HCT116 (cell line): Measurements from ENCODE around the gene CATSPERZ. TPM values are rescaled to one million over a fixed set of nuclear protein-coding genes. Genes with fewer than 3 reads are reported as not detected.

ENCODE experiments used
- ATAC-seq: fragments of 200-7000 bp; cut with Tn5 transposase; 2 replicates; pipeline ENCODE4 v1.9.1; 2020; ENCODE audit warnings: mild to moderate bottlenecking, moderate library complexity
- BruUV-seq: library from RNA; stranded (reverse); fragments of 400-500 nt; replicated peaks from 2 replicates; lab custom pipeline; 2021; lab: Mats Ljungman, UMichigan
- CTCF ChIA-PET: fragments of 300-600 bp; sonication (Branson Sonifier 250); formaldehyde crosslinking; loops from one replicate; lab custom pipeline; 2021; ENCODE audit warnings: antibody characterized with exemption; lab: Charles Lee
- POLR2A ChIA-PET: fragments of 300-600, 350-600 bp; sonication (Branson Sonifier 250); formaldehyde crosslinking; loops from one replicate; lab custom pipeline; 2021; ENCODE audit warnings: antibody characterized with exemption; lab: Charles Lee
- RAD21 ChIA-PET, 2 experiments: fragments of 300-600 bp; sonication (Branson Sonifier 250); formaldehyde crosslinking; loops; one replicate each; lab custom pipeline; 2023; ENCODE audit warnings: low total read pairs in 2 of 2; ENCODE audit not compliant: uncharacterized antibody in 2 of 2, unreplicated experiment in 2 of 2, low non-redundant PET in 1 of 2; lab: Charles Lee
- DNase-seq: peaks from one replicate; pipeline ENCODE4 v3.0.0-alpha.2; 2010; ENCODE audit warnings: low read depth, low spot score
- H2AFZ ChIP-seq: fragments of 200-600 bp; shearing (Covaris generic), sonication (generic); 2 replicates; pipeline ENCODE4 v1.6.1; 2017; ENCODE audit warnings: low read depth, mixed run types, mixed read lengths, antibody characterized with exemption, low read length; ENCODE audit not compliant: poor library complexity, severe bottlenecking
- H3K27ac ChIP-seq: 2 replicates; pipeline ENCODE4 v1.5.1; 2012; ENCODE audit warnings: low read depth, low read length
- H3K27me3 ChIP-seq: fragments of 200-600 bp; sonication (generic); 2 replicates; pipeline ENCODE4 v1.6.1; 2016; ENCODE audit warnings: mixed run types, low read length, mixed read lengths; ENCODE audit not compliant: insufficient read depth
- H3K36me3 ChIP-seq, 2 experiments: fragments of 200-500 bp in 1 of 2; fragments of 200-600 bp in 1 of 2; sonication (Bioruptor generic) in 1 of 2; sonication (generic) in 1 of 2; 2 replicates each; pipeline versions ENCODE4 v1.5.1 to v1.6.1; 2014 to 2016; ENCODE audit warnings: low read length in 2 of 2, inconsistent platforms in 1 of 2, mixed read lengths in 1 of 2, mixed run types in 1 of 2; ENCODE audit not compliant: insufficient read depth in 2 of 2, control insufficient read depth in 1 of 2
- H3K4me1 ChIP-seq, 2 experiments: fragments of 200-600 bp in 1 of 2; sonication (generic) in 1 of 2; 2 replicates each; pipeline versions ENCODE4 v1.5.1 to v1.6.1; 2012 to 2017; ENCODE audit warnings: low read length in 2 of 2, inconsistent platforms in 1 of 2, mild to moderate bottlenecking in 1 of 2, mixed read lengths in 1 of 2, mixed run types in 1 of 2, moderate library complexity in 1 of 2; ENCODE audit not compliant: insufficient read depth in 2 of 2, control insufficient read depth in 1 of 2
- H3K4me2 ChIP-seq: fragments of 200-600 bp; sonication (generic); 2 replicates; pipeline ENCODE4 v1.6.1; 2017; ENCODE audit warnings: mixed run types, low read length, mixed read lengths
- H3K4me3 ChIP-seq, 2 experiments: fragments of 200-600 bp in 1 of 2; sonication (generic) in 1 of 2; replicated peaks in 1 of 2; 2 replicates each; pipeline ENCODE4 v1.5.1; 2011 to 2016; ENCODE audit warnings: low read length in 2 of 2, control low read depth in 1 of 2, low read depth in 1 of 2, mild to moderate bottlenecking in 1 of 2, mixed read lengths in 1 of 2, mixed run types in 1 of 2
- H3K79me2 ChIP-seq: fragments of 200-600 bp; sonication (generic); 2 replicates; pipeline ENCODE4 v1.6.1; 2017; ENCODE audit warnings: mild to moderate bottlenecking, mixed run types, low read length, moderate library complexity, mixed read lengths; ENCODE audit not compliant: insufficient read depth
- H3K9ac ChIP-seq: fragments of 200-600 bp; sonication (generic); 2 replicates; pipeline ENCODE4 v1.6.1; 2016; ENCODE audit warnings: low read length, mixed read lengths
- H3K9me2 ChIP-seq: fragments of 200-600 bp; sonication (generic), shearing (Covaris generic); 2 replicates; pipeline ENCODE4 v1.6.1; 2017; ENCODE audit warnings: mixed run types, mild to moderate bottlenecking, moderate library complexity; ENCODE audit not compliant: insufficient read depth
- H3K9me3 ChIP-seq, 2 experiments: fragments of 200-500 bp in 1 of 2; fragments of 200-600 bp in 1 of 2; sonication (Bioruptor generic) in 1 of 2; sonication (generic) in 1 of 2; 2 replicates each; pipeline ENCODE4 v1.6.1; 2014 to 2017; ENCODE audit warnings: low read length in 2 of 2, mixed read lengths in 2 of 2, inconsistent platforms in 1 of 2, low read depth in 1 of 2, mild to moderate bottlenecking in 1 of 2, mixed run types in 1 of 2, moderate library complexity in 1 of 2; ENCODE audit not compliant: control insufficient read depth in 1 of 2, insufficient read depth in 1 of 2
- H4K20me1 ChIP-seq: fragments of 200-600 bp; sonication (generic), shearing (Covaris generic); 2 replicates; pipeline ENCODE4 v1.6.1; 2017; ENCODE audit warnings: mixed run types, mild to moderate bottlenecking, moderate library complexity; ENCODE audit not compliant: insufficient read depth
- CBX3 ChIP-seq: IDR thresholded peaks from 2 replicates; pipeline ENCODE4 v1.6.1; 2012; ENCODE audit warnings: low read depth
- CEBPB ChIP-seq: IDR thresholded peaks from 2 replicates; pipeline ENCODE4 v1.6.1; 2012; ENCODE audit warnings: low read depth
- EGR1 ChIP-seq: IDR thresholded peaks from 2 replicates; pipeline ENCODE4 v1.6.1; 2012; ENCODE audit warnings: low read depth
- ELF1 ChIP-seq: IDR thresholded peaks from 2 replicates; pipeline ENCODE4 v1.6.1; 2012; ENCODE audit warnings: low read depth, borderline replicate concordance
- EZH2 ChIP-seq: fragments of 200-600 bp; sonication (generic); IDR thresholded peaks from 2 replicates; pipeline ENCODE4 v1.6.1; 2017; ENCODE audit warnings: antibody characterized with exemption, mixed run types
- EZH2phosphoT487 ChIP-seq: fragments of 200-600 bp; IDR thresholded peaks from 2 replicates; pipeline ENCODE4 v1.6.1; 2018; ENCODE audit warnings: antibody characterized with exemption, borderline replicate concordance
- FOSL1 ChIP-seq: IDR thresholded peaks from 2 replicates; pipeline ENCODE4 v1.6.1; 2012; ENCODE audit warnings: low read depth
- JUND ChIP-seq: IDR thresholded peaks from 2 replicates; pipeline ENCODE4 v1.6.1; 2012
- POLR2A ChIP-seq: IDR thresholded peaks from 2 replicates; pipeline ENCODE4 v1.7.0; 2011; ENCODE audit warnings: borderline replicate concordance; ENCODE audit not compliant: insufficient read depth, insufficient read length; ENCODE audit errors: extremely low read depth
- SIN3A ChIP-seq: IDR thresholded peaks from 2 replicates; pipeline ENCODE4 v1.6.1; 2012; ENCODE audit warnings: low read depth
- SRF ChIP-seq: IDR thresholded peaks from 2 replicates; pipeline ENCODE4 v1.6.1; 2012; ENCODE audit warnings: low read depth
- TCF7L2 ChIP-seq: IDR thresholded peaks from 2 replicates; pipeline ENCODE4 v1.7.0; 2011; ENCODE audit warnings: borderline replicate concordance, inconsistent platforms; ENCODE audit not compliant: insufficient read depth, insufficient read length; ENCODE audit errors: extremely low read depth
- YY1 ChIP-seq: IDR thresholded peaks from 2 replicates; pipeline ENCODE4 v1.6.1; 2011; ENCODE audit warnings: low read length, low read depth, moderate library complexity, mild to moderate bottlenecking; ENCODE audit not compliant: insufficient replicate concordance; ENCODE audit errors: extremely low read depth
- ZNF274 ChIP-seq: fragments of 200-500 bp; sonication (Bioruptor generic); IDR thresholded peaks from 2 replicates; pipeline ENCODE4 v1.6.1; 2014; ENCODE audit warnings: mild to moderate bottlenecking, low read depth, low read length, inconsistent platforms
- intact Hi-C: fragments of 100-400 bp; cut with micrococcal nuclease; formaldehyde crosslinking; loops from 2 replicates; pipeline ENCODE4 v1.10.0; 2022
- total RNA-seq: library from RNA; stranded (reverse); gene quantifications from one replicate; pipeline ENCODE4 v1.2.1, GENCODE V29; 2021; ENCODE audit not compliant: unreplicated experiment
- TF ChIP-seq, protein P1 (sequence below): IDR thresholded peaks from 2 replicates; pipeline ENCODE4 v1.6.1; 2011; ENCODE audit warnings: mild to moderate bottlenecking, low read length, moderate library complexity; ENCODE audit not compliant: insufficient replicate concordance; ENCODE audit errors: extremely low read depth
- TF ChIP-seq, protein P2 (sequence below): IDR thresholded peaks from 2 replicates; pipeline ENCODE4 v1.6.1; 2012

Gene CATSPERZ
- total RNA-seq, 1 experiment from 2014 or later, result 1.7 TPM

DNA sequence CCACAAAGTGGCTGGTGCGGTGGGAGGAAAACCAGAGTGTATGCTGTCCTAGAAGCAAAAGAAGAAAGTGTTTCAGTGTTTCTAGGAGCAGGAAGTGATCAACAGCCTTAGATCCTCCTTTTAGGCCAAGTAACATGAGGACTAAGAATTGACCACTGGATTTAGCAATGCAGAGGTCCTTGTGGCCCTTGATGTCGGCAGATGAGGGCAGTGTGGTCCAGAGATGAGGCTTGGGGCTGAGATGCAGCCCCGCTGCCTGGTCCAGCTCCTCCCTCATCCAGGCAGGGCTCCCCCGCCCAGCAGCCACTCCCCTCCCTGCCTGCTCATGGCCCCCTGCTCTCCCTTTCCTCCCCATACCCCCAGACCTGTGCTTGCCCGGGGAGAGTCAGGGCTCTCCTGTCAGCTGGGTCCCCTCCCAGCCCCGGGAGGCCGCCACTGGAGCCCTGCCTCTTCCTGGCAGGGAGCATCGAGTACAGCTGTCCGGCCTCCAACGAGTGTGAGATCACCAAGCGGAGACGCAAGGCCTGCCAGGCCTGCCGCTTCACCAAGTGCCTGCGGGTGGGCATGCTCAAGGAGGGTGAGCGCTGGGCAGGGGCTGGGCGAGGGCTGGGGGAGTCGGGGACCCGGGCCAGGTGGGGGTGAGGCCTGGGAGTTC lies 13.5 kb downstream of the CATSPERZ start:
- H3K9ac ChIP-seq, result peak overlapping the region; percentile 3; the same call in 1 of the 2 replicates
- TF ChIP-seq EZH2 (no peak), ELF1 (no peak), CEBPB (no peak), EZH2phosphoT487 (no peak), JUND (no peak), TCF7L2 (no peak), SRF (no peak), CBX3 (no peak), FOSL1 (no peak), SIN3A (no peak), YY1 (no peak), POLR2A (no peak), EGR1 (no peak), ZNF274 (no peak)
- TF ChIP-seq, protein P1, sequence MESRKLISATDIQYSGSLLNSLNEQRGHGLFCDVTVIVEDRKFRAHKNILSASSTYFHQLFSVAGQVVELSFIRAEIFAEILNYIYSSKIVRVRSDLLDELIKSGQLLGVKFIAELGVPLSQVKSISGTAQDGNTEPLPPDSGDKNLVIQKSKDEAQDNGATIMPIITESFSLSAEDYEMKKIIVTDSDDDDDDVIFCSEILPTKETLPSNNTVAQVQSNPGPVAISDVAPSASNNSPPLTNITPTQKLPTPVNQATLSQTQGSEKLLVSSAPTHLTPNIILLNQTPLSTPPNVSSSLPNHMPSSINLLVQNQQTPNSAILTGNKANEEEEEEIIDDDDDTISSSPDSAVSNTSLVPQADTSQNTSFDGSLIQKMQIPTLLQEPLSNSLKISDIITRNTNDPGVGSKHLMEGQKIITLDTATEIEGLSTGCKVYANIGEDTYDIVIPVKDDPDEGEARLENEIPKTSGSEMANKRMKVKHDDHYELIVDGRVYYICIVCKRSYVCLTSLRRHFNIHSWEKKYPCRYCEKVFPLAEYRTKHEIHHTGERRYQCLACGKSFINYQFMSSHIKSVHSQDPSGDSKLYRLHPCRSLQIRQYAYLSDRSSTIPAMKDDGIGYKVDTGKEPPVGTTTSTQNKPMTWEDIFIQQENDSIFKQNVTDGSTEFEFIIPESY, result no peak
- TF ChIP-seq, protein P2, sequence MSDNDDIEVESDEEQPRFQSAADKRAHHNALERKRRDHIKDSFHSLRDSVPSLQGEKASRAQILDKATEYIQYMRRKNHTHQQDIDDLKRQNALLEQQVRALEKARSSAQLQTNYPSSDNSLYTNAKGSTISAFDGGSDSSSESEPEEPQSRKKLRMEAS, result no peak
- no peaks in the 10 kb centered on the region for H3K9me2 ChIP-seq
- ChIA-PET CTCF (interaction anchor here (1.3 to 2.4 kb wide), 3 partner anchors 10 to 43 kb away, joined by 4 to 8 read pairs (median 5); no protein-coding TSS in a partner anchor), RAD21 (no interaction called here), POLR2A (interaction anchor here (0.9 to 2.0 kb wide), 4 partner anchors 11 to 44 kb away, joined by 3 to 6 read pairs (median 4); no protein-coding TSS in a partner anchor)
- H3K36me3 ChIP-seq, result peaks cover 0 to 23% of the 10 kb centered on the region in 2 experiments; a peak in 2 of 4 replicates
- peaks cover 38% of the 10 kb centered on the region for H3K79me2 ChIP-seq
- ATAC-seq (no peak), DNase-seq (no peak)
- no TSS peak for BruUV-seq
- H3K4me2 ChIP-seq, result no peak overlapping the region
- H3K27me3 ChIP-seq, result no peaks in the 10 kb centered on the region
- peak overlapping the region; percentile 18; the same call in 1 of the 2 replicates for H3K27ac ChIP-seq
- intact Hi-C loops, result no loop called here
- no peaks in the 10 kb centered on the region for H3K9me3 ChIP-seq
- H3K4me3 ChIP-seq, result no peak overlapping the region
- no peaks in the 10 kb centered on the region for H4K20me1 ChIP-seq
- peaks cover 5 to 26% of the 10 kb centered on the region in 2 experiments; a peak in 2 of 4 replicates for H3K4me1 ChIP-seq
- no peak overlapping the region for H2AFZ ChIP-seq
